GM18507 (cell line): ENCODE measurements around the gene GET3.
A peak's percentile ranks its signal among the peaks of the same experiment; 100 is the strongest.

ENCODE experiments used
- DNase-seq: peaks from one replicate; pipeline ENCODE4 v3.0.0; 2011; ENCODE audit warnings: low read depth; ENCODE audit not compliant: insufficient read length; ENCODE audit errors: extremely low spot score
- FAIRE-seq: peaks from 2 replicates; lab custom pipeline; 2011; peaks lifted over from hg19 to GRCh38; lab: Jason Lieb, UNC

GET3 gene

GRCh38 chr19:12748489-12748888, 11.2 kb downstream of the GET3 start:
- DNase-seq, result no peak
- no peak for FAIRE-seq

DNA sequence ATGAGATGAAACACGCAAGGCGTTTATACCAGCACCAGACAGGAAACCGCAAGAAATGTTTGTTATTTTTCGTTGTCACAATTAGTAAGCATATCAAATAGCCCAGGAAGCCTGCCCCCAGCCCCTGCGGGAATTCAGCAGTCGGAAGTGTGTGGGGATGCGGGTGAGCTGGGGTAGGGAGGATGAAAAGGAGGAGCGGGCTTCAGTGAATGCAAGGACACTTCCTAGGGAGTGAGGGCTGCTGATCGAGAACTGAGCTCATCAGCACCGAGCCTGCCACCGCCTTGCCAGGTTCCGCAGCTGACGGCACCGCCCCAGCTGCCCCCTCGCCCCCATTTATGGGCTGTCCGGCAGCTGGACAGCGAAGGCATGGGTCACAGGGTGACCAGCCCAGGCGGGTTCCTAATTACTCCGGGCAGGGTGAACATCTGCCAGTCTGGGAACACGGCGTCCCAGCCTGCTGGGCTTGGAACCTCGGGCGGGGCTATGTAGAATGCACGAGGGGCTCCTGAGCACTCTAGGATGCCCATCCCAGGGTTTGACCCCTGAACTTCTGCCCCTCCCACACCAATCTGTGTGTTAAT, 12.7 kb downstream of the GET3 start:
- no peak for DNase-seq
- FAIRE-seq, result no peak

DNA sequence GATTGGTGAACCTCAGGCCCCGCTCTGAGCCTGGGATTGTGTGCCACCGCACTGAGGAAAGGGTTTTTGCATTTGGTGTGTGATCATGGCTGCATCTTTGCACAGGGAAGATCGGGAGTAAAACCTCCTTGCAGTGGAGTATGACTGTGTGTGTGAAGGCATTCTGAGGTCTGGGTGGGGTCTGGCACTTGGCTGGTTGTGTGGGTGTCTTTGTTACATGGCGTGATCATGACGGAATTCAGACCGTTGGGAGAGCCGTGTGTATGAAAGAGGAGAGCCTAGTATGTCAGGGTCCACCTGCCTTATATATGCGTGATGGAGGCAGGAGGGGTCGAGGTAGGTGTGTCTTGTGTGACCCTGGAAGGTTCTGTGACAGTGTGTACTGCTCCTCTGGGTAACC, 13.6 kb downstream of the GET3 start:
- no peak for DNase-seq
- FAIRE-seq, result no peak

DNA sequence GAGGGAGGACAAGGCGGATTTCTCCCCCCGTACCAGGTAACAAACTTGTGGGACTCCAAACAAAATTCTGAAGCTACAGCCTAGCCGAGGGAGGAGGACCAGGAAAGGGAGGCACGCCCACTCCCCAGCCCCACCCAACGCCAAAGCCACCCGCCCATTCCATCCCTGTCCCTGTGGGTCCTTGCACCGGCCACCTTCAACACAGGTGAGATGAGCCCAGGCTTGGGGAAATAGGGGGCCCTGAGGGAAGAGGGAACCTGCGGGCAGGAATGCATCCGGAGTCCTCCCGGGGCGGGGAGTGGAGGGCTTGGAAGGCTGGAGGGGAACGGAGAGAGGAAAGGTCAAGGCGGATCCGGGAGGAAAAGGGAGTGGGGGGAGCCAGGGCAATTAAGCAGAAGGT, 14.3 kb downstream of the GET3 start, which contains the start of gene BEST2:
Gene BEST2 (plus strand): TSS at position 157 of the 400 bp plus-strand sequence. CDS start 802 bp downstream, outside the sequence.
- DNase-seq (no peak), FAIRE-seq (no peak)

DNA sequence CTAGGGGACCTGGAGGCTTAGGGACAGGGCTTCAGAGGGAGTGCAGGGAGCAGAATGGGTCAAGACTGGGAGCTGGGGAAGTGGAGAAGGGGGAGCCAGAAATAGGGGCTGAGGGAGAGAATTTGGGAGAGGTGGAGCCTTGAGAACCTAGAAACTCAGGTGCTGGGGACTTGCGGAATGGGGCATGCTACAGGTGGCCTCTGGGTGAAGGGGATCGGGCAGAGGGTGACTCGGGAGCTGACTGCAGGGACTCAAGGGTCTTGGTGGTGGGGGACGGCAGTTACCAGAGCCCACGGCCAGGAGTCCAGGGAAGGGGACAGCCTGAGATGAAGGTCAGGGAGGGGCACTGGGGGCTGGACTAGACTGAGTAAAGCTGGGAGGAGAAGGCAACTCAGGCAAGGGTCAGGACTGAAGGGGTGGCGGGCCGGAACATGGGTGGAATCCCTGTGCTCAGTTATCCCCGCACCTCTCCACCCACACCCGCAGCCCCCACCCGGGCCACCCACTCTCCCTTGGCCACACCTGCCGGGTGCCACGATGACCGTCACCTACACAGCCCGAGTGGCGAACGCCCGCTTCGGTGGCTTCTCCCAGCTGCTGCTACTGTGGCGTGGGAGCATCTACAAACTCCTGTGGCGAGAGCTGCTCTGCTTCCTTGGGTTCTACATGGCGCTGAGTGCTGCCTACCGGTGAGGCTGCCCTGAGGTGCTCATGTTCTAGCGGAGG, 14.9 kb downstream of the GET3 start:
- no peak for DNase-seq
- FAIRE-seq, result no peak

GRCh38 chr19:12754465-12755196, 17.3 kb downstream of the GET3 start:
- FAIRE-seq (no peak), DNase-seq (no peak)

- DNase-seq (no peak), FAIRE-seq (no peak)
These were observed 19.0 kb downstream of the GET3 start for GRCh38 chr19:12756150-12756883.

- no peak for DNase-seq
These were observed 20.4 kb downstream of the GET3 start for GRCh38 chr19:12757544-12758274.

GRCh38 chr19:12759686-12760085, 22.4 kb downstream of the GET3 start:
- DNase-seq (no peak), FAIRE-seq (no peak)

More at GRCh38 chr19:12757544-12758274, 20.4 kb downstream of the GET3 start:
- FAIRE-seq, result peak; percentile 38

DNA sequence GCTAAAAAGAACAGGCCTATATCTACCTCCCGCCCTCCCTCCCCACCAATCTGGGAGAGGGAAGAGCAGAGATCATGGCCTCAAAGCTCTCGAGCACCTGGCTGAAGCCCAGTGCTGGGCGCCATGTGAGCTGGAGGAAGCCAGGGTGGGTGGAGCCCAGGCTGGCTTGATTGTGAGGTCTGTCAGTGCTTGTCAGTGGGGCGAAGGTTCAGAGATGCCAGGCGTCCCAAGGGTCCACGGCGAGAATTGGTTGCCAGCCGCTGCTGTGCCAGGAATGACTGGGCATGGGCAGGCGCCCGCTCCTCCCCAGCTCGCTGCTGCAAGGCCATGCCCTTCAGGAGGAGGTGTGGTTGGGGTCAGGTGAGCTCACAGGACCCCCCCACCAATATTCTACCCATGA, 25.8 kb downstream of the GET3 start:
- FAIRE-seq, result no peak
- no peak for DNase-seq

GRCh38 chr19:12764698-12765097, 27.4 kb downstream of the GET3 start:
- no peak for DNase-seq

GRCh38 chr19:12766051-12766521, 28.8 kb downstream of the GET3 start:
- FAIRE-seq, result peak; percentile 81
- DNase-seq, result peak; percentile 60

More at GRCh38 chr19:12764698-12765097, 27.4 kb downstream of the GET3 start:
- no peak for FAIRE-seq

DNA sequence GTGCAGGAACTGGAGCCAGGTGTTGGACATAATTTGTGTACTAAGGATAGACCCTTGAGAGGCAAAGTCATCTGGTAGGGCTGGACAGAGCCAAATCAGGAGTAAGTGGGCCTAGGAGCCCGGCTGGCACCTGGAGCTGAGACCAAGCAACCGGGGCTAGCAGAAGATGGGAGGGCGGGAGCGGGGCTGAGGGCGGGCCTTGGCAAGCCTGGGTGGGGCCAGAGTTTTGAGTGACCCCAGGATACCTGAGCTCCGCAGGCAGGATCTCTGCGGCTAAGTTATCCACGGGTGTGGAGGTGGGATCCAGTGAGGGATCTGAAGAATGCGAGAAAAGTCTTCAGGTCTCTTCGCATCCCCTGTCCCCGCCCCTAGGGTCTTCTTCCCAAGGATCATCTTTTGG, 29.9 kb downstream of the GET3 start:
- DNase-seq (no peak), FAIRE-seq (no peak)

GRCh38 chr19:12767666-12768065, 30.4 kb downstream of the GET3 start:
- no peak for FAIRE-seq
- DNase-seq, result no peak

- FAIRE-seq, result no peak
- no peak for DNase-seq
These were observed 32.4 kb downstream of the GET3 start for GRCh38 chr19:12769689-12770088.

- no peak for FAIRE-seq
These were observed 33.6 kb downstream of the GET3 start for GRCh38 chr19:12770922-12771321.

GRCh38 chr19:12772323-12772722, 35.0 kb downstream of the GET3 start:
- DNase-seq (no peak), FAIRE-seq (no peak)

More at GRCh38 chr19:12770922-12771321, 33.6 kb downstream of the GET3 start:
- no peak for DNase-seq

DNA sequence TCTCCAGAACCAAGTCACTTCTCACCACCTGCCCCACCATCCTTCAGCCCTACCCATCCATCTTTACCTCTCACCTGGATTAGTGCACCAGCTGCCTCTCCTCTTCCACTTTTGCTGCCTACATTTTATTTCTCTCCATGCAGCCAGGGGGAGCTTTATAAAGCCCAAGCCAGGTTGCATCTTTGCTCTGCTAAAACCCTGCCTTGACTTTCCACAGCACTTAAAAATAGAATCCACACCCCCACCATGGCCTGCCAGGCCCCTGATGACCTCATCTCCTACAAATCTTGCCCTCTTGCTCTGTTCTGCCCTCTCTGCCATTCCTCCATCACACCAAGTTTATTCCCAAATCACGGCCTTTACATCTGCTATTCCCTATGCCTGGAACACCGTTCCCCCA, 36.3 kb downstream of the GET3 start:
- DNase-seq (no peak), FAIRE-seq (no peak)
